ENCODE measurements around the gene FOSB. TPM values are rescaled to one million over a fixed set of nuclear protein-coding genes. Genes with fewer than 3 reads are reported as not detected.

The FOSB gene
- total RNA-seq, 1 donor from 2014 or later, result 0.26 TPM

GRCh38 chr19:45494261-45494916, 26.6 kb downstream of the FOSB start:
- H3K36me3 Mint-ChIP-seq (ENCODE audit: low read depth), result no peaks in the 10 kb centered on the region
- no peak overlapping the region for H3K27ac Mint-ChIP-seq (ENCODE audit: unreplicated experiment)
- DNase-seq (ENCODE audit: low read depth, low spot score), result no peak
- H3K4me3 Mint-ChIP-seq, result peak overlapping the region; percentile 88
- H3K27me3 Mint-ChIP-seq (ENCODE audit: low read depth), result peaks cover 38% of the 10 kb centered on the region
- TF ChIP-seq CTCF (conservative IDR thresholded peaks at IDR 0.05), result no peak
- peaks cover 45% of the 10 kb centered on the region for H3K4me1 Mint-ChIP-seq
- no peaks in the 10 kb centered on the region for H3K9me3 Mint-ChIP-seq

DNA sequence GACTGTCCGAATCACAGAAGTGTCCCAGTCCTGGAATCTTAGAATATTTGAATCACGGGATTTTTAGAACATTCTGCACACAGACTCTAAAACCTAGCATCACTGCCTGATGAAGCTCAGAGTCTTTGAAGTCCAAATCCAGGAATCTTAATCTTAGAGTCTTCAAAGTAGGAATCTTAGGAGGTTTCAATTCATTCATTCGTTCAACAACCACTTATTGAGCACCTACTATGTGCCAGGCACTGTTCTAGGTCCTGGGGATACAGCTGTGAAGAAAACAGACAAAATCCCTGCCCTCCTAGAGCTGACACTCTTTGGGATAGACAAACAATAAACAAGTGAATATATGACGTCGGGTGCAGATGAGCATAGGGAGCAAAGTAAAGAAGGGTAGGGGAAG, 27.4 kb downstream of the FOSB start:
- Mint-ChIP-seq H3K27ac (ENCODE audit: unreplicated experiment) (no peak overlapping the region), H3K27me3 (ENCODE audit: low read depth) (peaks cover 46% of the 10 kb centered on the region), H3K36me3 (ENCODE audit: low read depth) (no peaks in the 10 kb centered on the region), H3K4me1 (peaks cover 48% of the 10 kb centered on the region), H3K9me3 (no peaks in the 10 kb centered on the region), H3K4me3 (peak overlapping the region; percentile 60)
- no peak for TF ChIP-seq CTCF (conservative IDR thresholded peaks at IDR 0.05)
- no peak for DNase-seq (ENCODE audit: low read depth, low spot score)

DNA sequence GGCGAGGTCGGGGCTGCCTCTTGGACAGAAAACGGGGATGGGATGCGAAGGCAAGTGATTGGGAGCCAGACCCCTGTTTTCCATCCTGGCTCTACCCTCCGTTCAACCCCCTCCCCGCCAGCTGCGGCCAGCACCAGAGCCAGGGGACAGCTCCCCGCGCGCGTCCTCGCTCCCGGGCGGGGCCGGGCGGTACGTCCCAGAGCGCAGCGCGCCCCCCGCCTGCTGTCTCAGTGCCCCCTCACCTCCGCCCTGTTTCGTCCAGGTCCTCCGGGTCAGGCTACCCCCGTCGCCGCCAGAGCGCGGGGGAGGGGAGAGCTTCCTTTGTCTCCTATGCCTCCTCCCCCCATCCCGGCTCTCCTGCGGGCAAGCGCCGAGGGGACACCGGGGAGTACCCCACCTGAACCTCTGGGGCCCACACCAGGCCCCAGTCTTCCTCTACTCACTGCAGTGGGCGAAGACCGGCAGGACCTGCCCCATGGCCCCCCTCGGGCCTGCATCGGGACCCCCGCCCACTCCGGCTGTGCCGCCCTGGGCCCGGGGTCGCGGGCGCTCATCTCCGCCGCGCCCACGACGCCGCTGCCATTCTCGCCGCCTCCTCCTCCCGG, 28.7 kb downstream of the FOSB start:
- H3K4me1 Mint-ChIP-seq, result peaks cover 48% of the 10 kb centered on the region
- DNase-seq (ENCODE audit: low read depth, low spot score), result peak; percentile 64
- H3K27me3 Mint-ChIP-seq (ENCODE audit: low read depth), result peaks cover 59% of the 10 kb centered on the region
- H3K36me3 Mint-ChIP-seq (ENCODE audit: low read depth), result no peaks in the 10 kb centered on the region
- no peaks in the 10 kb centered on the region for H3K9me3 Mint-ChIP-seq
- H3K4me3 Mint-ChIP-seq, result peak overlapping the region; percentile 60
- TF ChIP-seq CTCF (conservative IDR thresholded peaks at IDR 0.05), result no peak
- no peak overlapping the region for H3K27ac Mint-ChIP-seq (ENCODE audit: unreplicated experiment)

DNA sequence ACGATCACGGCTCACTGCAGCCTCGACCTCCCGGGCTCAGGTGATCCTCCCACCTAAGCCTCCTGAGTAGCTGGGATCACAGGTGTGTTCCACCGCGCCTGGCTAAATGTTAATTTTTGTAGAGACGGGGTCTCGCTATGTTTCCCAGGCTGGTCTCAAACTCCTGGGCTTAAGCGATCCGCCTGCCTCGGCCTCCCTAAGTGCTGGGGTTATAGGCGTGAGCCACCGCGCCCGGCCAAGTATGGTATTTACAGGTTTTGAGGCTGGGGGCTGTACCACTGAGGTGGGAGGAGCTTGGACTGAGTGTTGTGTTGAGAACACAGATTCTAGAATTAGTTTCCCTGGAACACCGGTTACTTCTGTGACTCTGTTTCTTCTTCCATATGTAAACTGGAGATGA, 30.0 kb downstream of the FOSB start:
- Mint-ChIP-seq H3K27ac (ENCODE audit: unreplicated experiment) (no peak overlapping the region), H3K9me3 (no peaks in the 10 kb centered on the region), H3K4me3 (peak overlapping the region; percentile 64), H3K36me3 (ENCODE audit: low read depth) (no peaks in the 10 kb centered on the region), H3K4me1 (peaks cover 39% of the 10 kb centered on the region), H3K27me3 (ENCODE audit: low read depth) (peaks cover 71% of the 10 kb centered on the region)
- TF ChIP-seq CTCF (conservative IDR thresholded peaks at IDR 0.05), result no peak
- no peak for DNase-seq (ENCODE audit: low read depth, low spot score)

DNA sequence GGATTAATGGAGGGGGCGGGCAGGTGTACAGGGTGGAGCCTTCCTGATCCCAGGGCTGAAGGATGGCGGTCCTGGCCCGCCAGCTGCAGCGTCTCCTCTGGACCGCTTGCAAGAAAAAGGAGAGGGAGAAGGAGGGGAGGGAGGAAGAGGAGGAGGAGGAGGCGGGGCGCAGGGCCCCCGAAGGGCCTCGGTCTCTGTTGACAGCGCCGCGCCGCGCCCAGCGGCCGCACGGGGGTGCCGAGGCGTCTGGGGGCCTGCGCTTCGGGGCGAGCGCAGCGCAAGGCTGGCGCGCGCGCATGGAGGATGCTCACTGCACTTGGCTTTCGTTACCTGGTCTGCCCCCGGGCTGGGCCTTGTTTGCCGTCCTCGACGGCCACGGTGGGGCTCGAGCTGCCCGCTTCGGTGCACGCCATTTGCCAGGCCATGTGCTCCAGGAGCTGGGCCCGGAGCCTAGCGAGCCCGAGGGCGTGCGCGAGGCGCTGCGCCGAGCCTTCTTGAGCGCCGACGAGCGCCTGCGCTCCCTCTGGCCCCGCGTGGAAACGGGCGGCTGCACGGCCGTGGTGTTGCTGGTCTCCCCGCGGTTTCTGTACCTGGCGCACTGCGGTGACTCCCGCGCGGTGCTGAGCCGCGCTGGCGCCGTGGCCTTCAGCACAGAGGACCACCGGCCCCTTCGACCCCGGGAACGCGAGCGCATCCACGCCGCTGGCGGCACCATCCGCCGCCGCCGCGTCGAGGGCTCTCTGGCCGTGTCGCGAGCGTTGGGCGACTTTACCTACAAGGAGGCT, 30.8 kb downstream of the FOSB start, which contains the start of gene PPM1N:
TSS of gene PPM1N (plus strand) at position 33 of the 785 bp plus-strand sequence. CDS start at position 63, 30 bp downstream.
- TF ChIP-seq CTCF (conservative IDR thresholded peaks at IDR 0.05), result no peak
- DNase-seq (ENCODE audit: low read depth, low spot score), result peak; percentile 30
- Mint-ChIP-seq H3K4me1 (peaks cover 36% of the 10 kb centered on the region), H3K27ac (ENCODE audit: unreplicated experiment) (no peak within 1 kb of the TSS), H3K36me3 (ENCODE audit: low read depth) (no peaks in the 10 kb centered on the region), H3K9me3 (no peaks in the 10 kb centered on the region), H3K27me3 (ENCODE audit: low read depth) (peaks cover 72% of the 10 kb centered on the region), H3K4me3 (peak within 1 kb of the TSS; percentile 86)

Data from neural crest cell (in vitro differentiated cells).